Loucy (cell line): Measurements from ENCODE around the gene CHD6.

Experiments used
- CTCF ChIP-seq: fragments of 200-600 bp; sonication (generic); conservative IDR thresholded peaks from 2 replicates; pipeline ENCODE4 v1.5.1; 2014; ENCODE audit warnings: mild to moderate bottlenecking, antibody characterized with exemption, low read length
- EZH2phosphoT487 ChIP-seq: fragments of 200-600 bp; IDR thresholded peaks from 2 replicates; pipeline ENCODE4 v1.6.1; 2018; ENCODE audit warnings: antibody characterized with exemption, mild to moderate bottlenecking, moderate library complexity, borderline replicate concordance

- TF ChIP-seq CTCF (no peak), EZH2phosphoT487 (no peak)
These were observed 212.7 kb downstream of the CHD6 start for GRCh38 chr20:41405436-41405835.
